HEK293 (cell line): ENCODE measurements around the gene ADORA3.

ENCODE experiments used
- CTCF ChIA-PET: fragments of 350-600 bp; formaldehyde crosslinking; extraction: SDS; loops from one replicate; lab custom pipeline; 2021; ENCODE audit warnings: antibody characterized with exemption; lab: Yijun Ruan, JAX
- POLR2A ChIA-PET: fragments of 300-600 bp; formaldehyde crosslinking; extraction: SDS; loops from one replicate; lab custom pipeline; 2020; ENCODE audit warnings: antibody characterized with exemption, inconsistent platforms; lab: Yijun Ruan, JAX
- H3K27ac ChIP-seq: fragments of 200-500 bp; sonication (Bioruptor generic); 2 replicates; pipeline ENCODE4 v1.5.1; 2014; ENCODE audit warnings: low read depth, low read length, control low read depth, inconsistent platforms; ENCODE audit errors: extremely low read depth
- H3K36me3 ChIP-seq, 2 experiments: fragments of 200-500 bp in 1 of 2; sonication (Bioruptor generic) in 1 of 2; 1 replicate in 1 of 2; 2 replicates in 1 of 2; pipeline ENCODE4 v1.5.1; 2014 to 2017; ENCODE audit warnings: inconsistent platforms in 2 of 2, low read length in 2 of 2; ENCODE audit not compliant: control insufficient read depth in 2 of 2, insufficient read depth in 1 of 2
- H3K4me1 ChIP-seq: fragments of 200-500 bp; sonication (Bioruptor generic); 2 replicates; pipeline ENCODE4 v1.5.1; 2014; ENCODE audit warnings: mild to moderate bottlenecking, low read length, inconsistent platforms; ENCODE audit not compliant: control insufficient read depth, insufficient read depth
- H3K4me3 ChIP-seq: 2 replicates; pipeline ENCODE4 v1.5.1; 2011; ENCODE audit warnings: low read depth, mild to moderate bottlenecking, control low read depth, low read length, moderate library complexity
- H3K9me3 ChIP-seq: fragments of 200-500 bp; sonication (Bioruptor generic); 2 replicates; pipeline ENCODE4 v1.5.1; 2014; ENCODE audit warnings: low read depth, low read length, inconsistent platforms; ENCODE audit not compliant: control insufficient read depth, insufficient read depth
- EGR2 ChIP-seq: fragments of 450-650 bp; formaldehyde crosslinking; IDR thresholded peaks from 2 replicates; pipeline ENCODE4 v1.5.1; 2016; ENCODE audit warnings: low read depth, missing biosample characterization, missing genetic modification characterization
- KLF16 ChIP-seq: fragments of 450-650 bp; formaldehyde crosslinking; IDR thresholded peaks from 2 replicates; pipeline ENCODE4 v1.5.1; 2017; ENCODE audit warnings: missing biosample characterization, missing genetic modification characterization
- PRDM1 ChIP-seq: fragments of 450-650 bp; formaldehyde crosslinking; IDR thresholded peaks from 2 replicates; pipeline ENCODE4; 2016; ENCODE audit warnings: missing biosample characterization, missing genetic modification characterization
- YY2 ChIP-seq: fragments of 450-650 bp; formaldehyde crosslinking; IDR thresholded peaks from 2 replicates; pipeline ENCODE4 v1.5.1; 2016; ENCODE audit warnings: missing biosample characterization, missing genetic modification characterization
- ZBTB8A ChIP-seq: fragments of 450-650 bp; formaldehyde crosslinking; IDR thresholded peaks from 2 replicates; pipeline ENCODE4 v1.5.1; 2016; ENCODE audit warnings: missing biosample characterization, missing genetic modification characterization
- ZNF19 ChIP-seq: fragments of 450-650 bp; formaldehyde crosslinking; IDR thresholded peaks from 2 replicates; pipeline ENCODE4; 2016; ENCODE audit warnings: missing biosample characterization, missing genetic modification characterization, low read depth
- ZNF221 ChIP-seq: fragments of 450-650 bp; formaldehyde crosslinking; IDR thresholded peaks from 2 replicates; pipeline ENCODE4 v1.5.1; 2017; ENCODE audit warnings: missing biosample characterization, missing genetic modification characterization, borderline replicate concordance
- ZNF292 ChIP-seq: fragments of 450-650 bp; formaldehyde crosslinking; IDR thresholded peaks from 2 replicates; pipeline ENCODE4 v1.5.1; 2016; ENCODE audit warnings: low read depth, missing biosample characterization, missing genetic modification characterization, borderline replicate concordance
- ZNF335 ChIP-seq: fragments of 450-650 bp; formaldehyde crosslinking; conservative IDR thresholded peaks from 2 replicates; pipeline ENCODE4 v1.5.1; 2016; ENCODE audit warnings: missing biosample characterization, missing genetic modification characterization
- ZNF426 ChIP-seq: fragments of 450-650 bp; formaldehyde crosslinking; IDR thresholded peaks from 2 replicates; pipeline ENCODE4 v1.5.1; 2017; ENCODE audit warnings: missing biosample characterization, missing genetic modification characterization, mild to moderate bottlenecking, inconsistent platforms, moderate library complexity
- ZNF549 ChIP-seq: fragments of 450-650 bp; IDR thresholded peaks from 2 replicates; pipeline ENCODE4 v1.5.1; 2018; ENCODE audit warnings: missing biosample characterization, missing genetic modification characterization, mild to moderate bottlenecking, inconsistent platforms, moderate library complexity
- ZNF830 ChIP-seq: fragments of 450-650 bp; IDR thresholded peaks from 2 replicates; pipeline ENCODE4 v1.5.0; 2018; ENCODE audit warnings: missing biosample characterization, missing genetic modification characterization, low read depth, mild to moderate bottlenecking, moderate library complexity
- TF ChIP-seq, protein P1 (sequence below): fragments of 450-650 bp; formaldehyde crosslinking; IDR thresholded peaks from 2 replicates; pipeline ENCODE4 v1.5.1; 2016; ENCODE audit warnings: missing biosample characterization, missing genetic modification characterization, low read depth
- TF ChIP-seq, protein P2 (sequence below): fragments of 450-650 bp; formaldehyde crosslinking; IDR thresholded peaks from 2 replicates; pipeline ENCODE4 v1.5.1; 2016; ENCODE audit warnings: missing biosample characterization, missing genetic modification characterization
- TF ChIP-seq, protein P3 (sequence below): sonication (generic); formaldehyde crosslinking; IDR thresholded peaks from 2 replicates; pipeline ENCODE4 v1.8.1; 2022; ENCODE audit warnings: mild to moderate bottlenecking, moderate library complexity, missing genetic modification reagents
- TF ChIP-seq, protein P4 (sequence below): fragments of 450-650 bp; formaldehyde crosslinking; IDR thresholded peaks from 2 replicates; pipeline ENCODE4 v1.5.1; 2016; ENCODE audit warnings: missing biosample characterization, missing genetic modification characterization

Gene ADORA3

DNA sequence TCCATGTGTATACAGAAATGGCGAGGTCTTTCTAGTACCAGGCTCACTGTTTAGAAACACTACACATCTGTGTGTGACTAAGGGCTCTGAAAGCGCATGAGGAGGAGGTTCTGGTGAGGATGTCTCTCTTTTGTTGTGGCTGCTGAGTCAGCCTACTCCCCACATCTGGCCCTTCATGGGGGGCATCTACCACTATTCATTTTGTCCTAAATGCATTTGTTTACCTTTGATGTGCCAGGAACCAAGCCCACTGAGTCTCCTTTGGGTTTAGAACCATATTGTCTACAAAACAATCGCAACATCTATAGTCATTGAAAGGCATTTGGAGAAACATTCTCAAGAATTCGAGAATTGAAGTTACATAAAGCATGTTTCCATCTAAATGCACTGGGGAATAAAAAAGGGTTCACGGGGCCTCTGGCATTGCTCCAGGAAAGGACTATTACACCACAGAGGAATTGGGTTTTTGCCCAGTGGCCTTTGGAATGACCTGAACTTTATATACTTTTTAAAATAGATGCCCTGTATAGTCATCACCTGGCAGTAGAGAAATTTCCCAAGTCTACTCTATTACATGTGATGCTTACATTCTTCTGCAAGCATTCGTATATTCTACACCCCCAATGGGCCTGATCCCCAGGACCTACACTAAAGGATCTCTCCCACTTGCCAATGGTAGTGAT is 35.1 kb upstream of the ADORA3 start:
- Histone ChIP-seq H3K36me3 (no peaks in the 10 kb centered on the region), H3K27ac (no peak overlapping the region), H3K4me3 (no peak overlapping the region), H3K9me3 (no peaks in the 10 kb centered on the region), H3K4me1 (no peaks in the 10 kb centered on the region)
- ChIA-PET CTCF (interaction anchor here (0.8 kb wide), 1 partner anchor 178 kb away, joined by 3 read pairs; no protein-coding TSS in a partner anchor), POLR2A (no interaction called here)
- no peak for TF ChIP-seq ZNF19 (tag by site-specific recombination)
- no peak for TF ChIP-seq PRDM1
- TF ChIP-seq ZBTB8A (tag by site-specific recombination), result no peak
- no peak for TF ChIP-seq ZNF335 (tag by site-specific recombination)
- TF ChIP-seq ZNF549 (tag by site-specific recombination), result no peak
- TF ChIP-seq, protein P1, sequence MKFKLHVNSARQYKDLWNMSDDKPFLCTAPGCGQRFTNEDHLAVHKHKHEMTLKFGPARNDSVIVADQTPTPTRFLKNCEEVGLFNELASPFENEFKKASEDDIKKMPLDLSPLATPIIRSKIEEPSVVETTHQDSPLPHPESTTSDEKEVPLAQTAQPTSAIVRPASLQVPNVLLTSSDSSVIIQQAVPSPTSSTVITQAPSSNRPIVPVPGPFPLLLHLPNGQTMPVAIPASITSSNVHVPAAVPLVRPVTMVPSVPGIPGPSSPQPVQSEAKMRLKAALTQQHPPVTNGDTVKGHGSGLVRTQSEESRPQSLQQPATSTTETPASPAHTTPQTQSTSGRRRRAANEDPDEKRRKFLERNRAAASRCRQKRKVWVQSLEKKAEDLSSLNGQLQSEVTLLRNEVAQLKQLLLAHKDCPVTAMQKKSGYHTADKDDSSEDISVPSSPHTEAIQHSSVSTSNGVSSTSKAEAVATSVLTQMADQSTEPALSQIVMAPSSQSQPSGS (tag by site-specific recombination), result no peak
- TF ChIP-seq ZNF292, result no peak

DNA sequence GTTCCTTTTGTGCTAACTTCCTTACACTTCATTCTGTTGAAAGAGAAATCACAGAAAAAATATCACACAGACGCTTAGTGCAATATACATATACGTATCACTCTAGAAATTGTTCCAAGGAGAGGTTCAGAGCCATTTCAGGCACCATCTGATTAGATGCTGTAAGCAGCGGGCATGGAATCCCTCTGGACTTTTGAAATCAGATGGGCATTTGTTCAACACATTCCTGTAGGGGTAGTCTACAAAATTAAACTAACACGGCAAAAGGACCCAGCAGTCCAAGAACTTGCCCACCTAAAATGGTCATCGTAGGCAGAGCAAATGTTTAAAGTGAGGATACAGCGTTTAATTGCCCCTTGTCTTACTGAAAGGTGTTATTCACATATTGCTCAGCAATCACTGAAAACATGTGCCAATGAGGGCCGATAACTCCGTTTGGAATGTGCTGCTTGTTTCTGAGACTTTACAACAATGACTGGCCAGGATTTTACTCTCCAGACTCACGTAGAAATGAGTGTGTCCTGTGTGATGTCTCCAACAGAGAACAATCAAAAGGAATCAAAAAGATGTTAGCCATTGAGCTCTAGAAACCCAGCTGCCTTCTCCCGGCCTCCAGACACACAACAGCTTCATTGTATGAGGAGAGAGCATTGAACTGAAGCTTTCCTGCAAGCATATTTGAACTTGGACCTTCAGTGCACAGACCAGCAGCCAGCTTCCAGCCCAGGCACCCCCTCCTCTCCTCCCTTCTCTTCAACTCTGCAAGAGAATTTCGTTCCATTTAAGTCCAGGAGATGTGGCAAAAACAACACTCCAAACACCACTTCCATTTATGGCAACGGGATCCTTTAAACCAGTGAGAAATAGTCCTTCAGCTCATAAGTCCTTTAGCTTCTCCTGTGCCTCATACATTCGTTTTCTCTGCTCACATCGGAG is 32.1 kb upstream of the ADORA3 start:
- CTCF ChIA-PET, result interaction anchor here (0.6 to 1.7 kb wide), 2 partner anchors 27 to 338 kb away, joined by 4 to 8 read pairs; no protein-coding TSS in a partner anchor
- TF ChIP-seq YY2 (tag by site-specific recombination) (no peak), ZNF221 (no peak), KLF16 (tag by site-specific recombination) (no peak)
- TF ChIP-seq, protein P2, sequence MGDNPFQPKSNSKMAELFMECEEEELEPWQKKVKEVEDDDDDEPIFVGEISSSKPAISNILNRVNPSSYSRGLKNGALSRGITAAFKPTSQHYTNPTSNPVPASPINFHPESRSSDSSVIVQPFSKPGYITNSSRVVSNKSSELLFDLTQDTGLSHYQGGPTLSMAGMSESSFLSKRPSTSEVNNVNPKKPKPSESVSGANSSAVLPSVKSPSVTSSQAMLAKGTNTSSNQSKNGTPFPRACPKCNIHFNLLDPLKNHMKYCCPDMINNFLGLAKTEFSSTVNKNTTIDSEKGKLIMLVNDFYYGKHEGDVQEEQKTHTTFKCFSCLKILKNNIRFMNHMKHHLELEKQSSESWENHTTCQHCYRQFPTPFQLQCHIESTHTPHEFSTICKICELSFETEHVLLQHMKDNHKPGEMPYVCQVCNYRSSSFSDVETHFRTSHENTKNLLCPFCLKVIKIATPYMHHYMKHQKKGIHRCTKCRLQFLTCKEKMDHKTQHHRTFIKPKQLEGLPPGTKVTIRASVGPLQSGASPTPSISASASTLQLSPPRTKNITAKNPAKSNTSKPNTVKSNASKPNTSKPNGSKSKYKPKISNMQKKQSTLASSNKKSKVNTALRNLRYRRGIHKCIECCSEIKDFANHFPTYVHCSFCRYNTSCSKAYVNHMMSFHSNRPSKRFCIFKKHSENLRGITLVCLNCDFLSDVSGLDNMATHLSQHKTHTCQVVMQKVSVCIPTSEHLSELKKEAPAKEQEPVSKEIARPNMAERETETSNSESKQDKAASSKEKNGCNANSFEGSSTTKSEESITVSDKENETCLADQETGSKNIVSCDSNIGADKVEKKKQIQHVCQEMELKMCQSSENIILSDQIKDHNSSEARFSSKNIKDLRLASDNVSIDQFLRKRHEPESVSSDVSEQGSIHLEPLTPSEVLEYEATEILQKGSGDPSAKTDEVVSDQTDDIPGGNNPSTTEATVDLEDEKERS (tag by site-specific recombination), result no peak
- Histone ChIP-seq H3K36me3 (no peaks in the 10 kb centered on the region), H3K4me1 (no peaks in the 10 kb centered on the region), H3K27ac (no peak overlapping the region), H3K9me3 (no peaks in the 10 kb centered on the region), H3K4me3 (no peak overlapping the region)
- POLR2A ChIA-PET, result no interaction called here

DNA sequence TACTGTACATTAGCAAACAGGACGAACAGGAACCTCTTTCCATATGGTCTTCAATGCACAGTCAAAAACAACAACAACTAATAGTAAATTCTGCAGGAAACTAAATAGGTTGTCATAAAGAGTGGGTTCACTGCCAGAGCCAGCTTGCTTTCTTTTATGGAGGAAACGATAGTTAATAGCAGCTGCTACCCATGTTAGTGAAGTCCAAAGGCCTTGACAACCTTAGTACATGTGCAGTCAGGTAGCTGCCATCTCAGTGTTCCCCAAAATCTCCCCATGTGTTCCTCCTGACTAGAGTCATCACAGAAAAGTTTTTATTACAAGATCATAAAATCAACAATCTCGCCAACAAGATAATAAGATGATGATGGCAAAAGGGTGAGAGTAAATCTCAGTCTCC is 16.6 kb upstream of the ADORA3 start:
- Histone ChIP-seq H3K9me3 (no peaks in the 10 kb centered on the region), H3K27ac (no peak overlapping the region), H3K36me3 (no peaks in the 10 kb centered on the region), H3K4me3 (no peak overlapping the region), H3K4me1 (no peaks in the 10 kb centered on the region)
- ChIA-PET CTCF (interaction anchor here (0.6 to 0.9 kb wide), 2 partner anchors 11 to 132 kb away, joined by 3 to 4 read pairs; no protein-coding TSS in a partner anchor), POLR2A (no interaction called here)
- TF ChIP-seq ZNF830 (tag by site-specific recombination) (no peak), EGR2 (no peak), ZNF426 (no peak)
- TF ChIP-seq, protein P3, sequence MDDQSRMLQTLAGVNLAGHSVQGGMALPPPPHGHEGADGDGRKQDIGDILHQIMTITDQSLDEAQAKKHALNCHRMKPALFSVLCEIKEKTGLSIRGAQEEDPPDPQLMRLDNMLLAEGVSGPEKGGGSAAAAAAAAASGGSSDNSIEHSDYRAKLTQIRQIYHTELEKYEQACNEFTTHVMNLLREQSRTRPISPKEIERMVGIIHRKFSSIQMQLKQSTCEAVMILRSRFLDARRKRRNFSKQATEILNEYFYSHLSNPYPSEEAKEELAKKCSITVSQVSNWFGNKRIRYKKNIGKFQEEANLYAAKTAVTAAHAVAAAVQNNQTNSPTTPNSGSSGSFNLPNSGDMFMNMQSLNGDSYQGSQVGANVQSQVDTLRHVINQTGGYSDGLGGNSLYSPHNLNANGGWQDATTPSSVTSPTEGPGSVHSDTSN (CRISPR knock-in tag), result no peak
- TF ChIP-seq, protein P4, sequence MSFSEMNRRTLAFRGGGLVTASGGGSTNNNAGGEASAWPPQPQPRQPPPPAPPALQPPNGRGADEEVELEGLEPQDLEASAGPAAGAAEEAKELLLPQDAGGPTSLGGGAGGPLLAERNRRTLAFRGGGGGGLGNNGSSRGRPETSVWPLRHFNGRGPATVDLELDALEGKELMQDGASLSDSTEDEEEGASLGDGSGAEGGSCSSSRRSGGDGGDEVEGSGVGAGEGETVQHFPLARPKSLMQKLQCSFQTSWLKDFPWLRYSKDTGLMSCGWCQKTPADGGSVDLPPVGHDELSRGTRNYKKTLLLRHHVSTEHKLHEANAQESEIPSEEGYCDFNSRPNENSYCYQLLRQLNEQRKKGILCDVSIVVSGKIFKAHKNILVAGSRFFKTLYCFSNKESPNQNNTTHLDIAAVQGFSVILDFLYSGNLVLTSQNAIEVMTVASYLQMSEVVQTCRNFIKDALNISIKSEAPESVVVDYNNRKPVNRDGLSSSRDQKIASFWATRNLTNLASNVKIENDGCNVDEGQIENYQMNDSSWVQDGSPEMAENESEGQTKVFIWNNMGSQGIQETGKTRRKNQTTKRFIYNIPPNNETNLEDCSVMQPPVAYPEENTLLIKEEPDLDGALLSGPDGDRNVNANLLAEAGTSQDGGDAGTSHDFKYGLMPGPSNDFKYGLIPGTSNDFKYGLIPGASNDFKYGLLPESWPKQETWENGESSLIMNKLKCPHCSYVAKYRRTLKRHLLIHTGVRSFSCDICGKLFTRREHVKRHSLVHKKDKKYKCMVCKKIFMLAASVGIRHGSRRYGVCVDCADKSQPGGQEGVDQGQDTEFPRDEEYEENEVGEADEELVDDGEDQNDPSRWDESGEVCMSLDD, result no peak
